DOHH2 (cell line): ENCODE results near the gene LUC7L3.

ENCODE experiments used
- H3F3A ChIP-seq: fragments of 200-600 bp; sonication (generic), shearing (Covaris generic); 2 replicates; pipeline ENCODE4 v1.6.0; 2016; ENCODE audit warnings: antibody characterized with exemption, mild to moderate bottlenecking; ENCODE audit not compliant: control insufficient read depth, insufficient read depth
- H3K27ac ChIP-seq: fragments of 200-600 bp; sonication (generic); 2 replicates; pipeline ENCODE4 v1.5.1; 2014; ENCODE audit warnings: low read depth, mild to moderate bottlenecking, low read length, moderate library complexity
- H3K27me3 ChIP-seq: fragments of 200-600 bp; sonication (generic); 2 replicates; pipeline ENCODE4 v1.6.1; 2014; ENCODE audit warnings: mild to moderate bottlenecking, low read length, mixed read lengths; ENCODE audit not compliant: control insufficient read depth
- H3K36me3 ChIP-seq: fragments of 200-600 bp; sonication (generic); 2 replicates; pipeline ENCODE4 v1.6.1; 2014; ENCODE audit warnings: mild to moderate bottlenecking, low read length, moderate library complexity, mixed read lengths; ENCODE audit not compliant: control insufficient read depth
- H3K4me1 ChIP-seq: fragments of 200-600 bp; sonication (generic); 2 replicates; pipeline ENCODE4 v1.6.1; 2014; ENCODE audit warnings: mild to moderate bottlenecking, low read length, mixed read lengths; ENCODE audit not compliant: control insufficient read depth
- H3K4me2 ChIP-seq: fragments of 200-600 bp; sonication (generic); 2 replicates; pipeline ENCODE4 v1.6.0; 2014; ENCODE audit warnings: mild to moderate bottlenecking, low read length, moderate library complexity
- H3K4me3 ChIP-seq: fragments of 200-600 bp; sonication (generic); 2 replicates; pipeline ENCODE4 v1.5.1; 2014; ENCODE audit warnings: mild to moderate bottlenecking, low read length, mixed read lengths
- H3K79me2 ChIP-seq: fragments of 200-600 bp; sonication (generic); 2 replicates; pipeline ENCODE4 v1.6.1; 2014; ENCODE audit warnings: mild to moderate bottlenecking, low read length, mixed read lengths; ENCODE audit not compliant: control insufficient read depth
- H3K9me2 ChIP-seq: fragments of 200-600 bp; sonication (generic); replicated peaks from 2 replicates; pipeline ENCODE4 v1.6.1; 2014; ENCODE audit warnings: mild to moderate bottlenecking, low read length, mixed read lengths; ENCODE audit not compliant: control insufficient read depth
- H3K9me3 ChIP-seq: fragments of 200-600 bp; sonication (generic); 2 replicates; pipeline ENCODE4 v1.6.1; 2014; ENCODE audit warnings: antibody characterized with exemption, low read length, mixed read lengths; ENCODE audit not compliant: control insufficient read depth, insufficient read depth
- H4K20me1 ChIP-seq: fragments of 200-600 bp; sonication (generic); 2 replicates; pipeline ENCODE4 v1.6.0; 2014; ENCODE audit warnings: low read depth, mild to moderate bottlenecking, antibody characterized with exemption, low read length, moderate library complexity; ENCODE audit not compliant: control insufficient read depth, insufficient read depth
- EZH2phosphoT487 ChIP-seq: fragments of 200-600 bp; sonication (generic); IDR thresholded peaks from 2 replicates; pipeline ENCODE4 v1.6.1; 2017; ENCODE audit warnings: borderline replicate concordance, mild to moderate bottlenecking, antibody characterized with exemption, low read length, moderate library complexity, mixed read lengths
- TF ChIP-seq, protein P1 (sequence below): fragments of 200-600 bp; sonication (generic); IDR thresholded peaks from one replicate; pipeline ENCODE4 v1.5.1; 2014; ENCODE audit warnings: antibody characterized with exemption, mild to moderate bottlenecking, low read depth, low read length; ENCODE audit not compliant: poor library complexity, severe bottlenecking

LUC7L3 gene

DNA sequence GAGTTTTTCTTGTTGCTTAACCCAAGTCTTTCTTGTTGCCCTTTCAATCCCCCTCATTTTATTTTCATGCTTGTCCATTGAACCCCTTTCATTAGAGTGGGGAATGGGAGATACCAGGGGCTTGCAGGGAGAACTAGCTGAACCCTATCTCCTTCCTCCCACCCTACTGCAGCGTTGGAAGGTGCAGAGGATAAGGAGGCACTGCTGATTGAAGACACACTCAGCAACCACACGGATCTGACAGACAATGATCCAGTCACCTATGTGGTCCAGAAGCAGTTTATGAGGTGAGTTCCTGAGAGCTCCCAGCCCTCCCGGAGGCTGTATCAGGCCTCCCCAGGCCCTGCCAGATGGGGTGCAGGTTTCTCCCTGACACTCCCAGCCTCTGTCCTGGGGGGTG, 44.2 kb upstream of the LUC7L3 start:
- Histone ChIP-seq H3K9me2 (no peaks in the 10 kb centered on the region), H3K9me3 (no peaks in the 10 kb centered on the region)

DNA sequence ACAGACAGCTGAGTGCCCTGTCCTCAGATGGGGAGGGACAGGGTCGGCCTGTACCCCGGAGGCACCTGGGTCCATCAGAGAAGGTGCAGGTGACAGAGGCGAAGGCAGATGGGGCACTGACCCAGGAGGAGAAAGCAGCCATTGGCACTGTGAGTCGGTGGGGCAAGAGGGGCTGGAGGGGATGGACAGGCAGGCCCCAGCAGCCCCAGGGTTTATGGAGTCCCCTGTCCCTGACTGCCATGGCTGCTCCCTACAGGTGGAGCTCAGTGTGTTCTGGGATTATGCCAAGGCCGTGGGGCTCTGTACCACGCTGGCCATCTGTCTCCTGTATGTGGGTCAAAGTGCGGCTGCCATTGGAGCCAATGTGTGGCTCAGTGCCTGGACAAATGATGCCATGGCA, 43.8 kb upstream of the LUC7L3 start:
- Histone ChIP-seq H3K4me1 (no peaks in the 10 kb centered on the region), H3K9me2 (no peaks in the 10 kb centered on the region), H3K4me3 (no peak overlapping the region), H3K9me3 (no peaks in the 10 kb centered on the region), H3K4me2 (no peak overlapping the region), H3K79me2 (no peaks in the 10 kb centered on the region), H3K36me3 (no peaks in the 10 kb centered on the region), H3K27ac (no peak overlapping the region), H4K20me1 (no peaks in the 10 kb centered on the region), H3K27me3 (peaks cover 11% of the 10 kb centered on the region), H3F3A (no peaks in the 10 kb centered on the region)
- TF ChIP-seq EZH2phosphoT487: no peak

More for the DNA sequence above, 44.2 kb upstream of the LUC7L3 start:
- Histone ChIP-seq H3K27ac (no peak overlapping the region), H3K4me2 (no peak overlapping the region), H3K79me2 (no peaks in the 10 kb centered on the region), H3K36me3 (no peaks in the 10 kb centered on the region), H3K27me3 (peaks cover 6% of the 10 kb centered on the region), H3K4me3 (no peak overlapping the region), H3F3A (no peaks in the 10 kb centered on the region), H4K20me1 (no peaks in the 10 kb centered on the region), H3K4me1 (no peaks in the 10 kb centered on the region)
- TF ChIP-seq, protein P1, sequence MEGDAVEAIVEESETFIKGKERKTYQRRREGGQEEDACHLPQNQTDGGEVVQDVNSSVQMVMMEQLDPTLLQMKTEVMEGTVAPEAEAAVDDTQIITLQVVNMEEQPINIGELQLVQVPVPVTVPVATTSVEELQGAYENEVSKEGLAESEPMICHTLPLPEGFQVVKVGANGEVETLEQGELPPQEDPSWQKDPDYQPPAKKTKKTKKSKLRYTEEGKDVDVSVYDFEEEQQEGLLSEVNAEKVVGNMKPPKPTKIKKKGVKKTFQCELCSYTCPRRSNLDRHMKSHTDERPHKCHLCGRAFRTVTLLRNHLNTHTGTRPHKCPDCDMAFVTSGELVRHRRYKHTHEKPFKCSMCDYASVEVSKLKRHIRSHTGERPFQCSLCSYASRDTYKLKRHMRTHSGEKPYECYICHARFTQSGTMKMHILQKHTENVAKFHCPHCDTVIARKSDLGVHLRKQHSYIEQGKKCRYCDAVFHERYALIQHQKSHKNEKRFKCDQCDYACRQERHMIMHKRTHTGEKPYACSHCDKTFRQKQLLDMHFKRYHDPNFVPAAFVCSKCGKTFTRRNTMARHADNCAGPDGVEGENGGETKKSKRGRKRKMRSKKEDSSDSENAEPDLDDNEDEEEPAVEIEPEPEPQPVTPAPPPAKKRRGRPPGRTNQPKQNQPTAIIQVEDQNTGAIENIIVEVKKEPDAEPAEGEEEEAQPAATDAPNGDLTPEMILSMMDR: no peak
- no peak for TF ChIP-seq EZH2phosphoT487

DNA sequence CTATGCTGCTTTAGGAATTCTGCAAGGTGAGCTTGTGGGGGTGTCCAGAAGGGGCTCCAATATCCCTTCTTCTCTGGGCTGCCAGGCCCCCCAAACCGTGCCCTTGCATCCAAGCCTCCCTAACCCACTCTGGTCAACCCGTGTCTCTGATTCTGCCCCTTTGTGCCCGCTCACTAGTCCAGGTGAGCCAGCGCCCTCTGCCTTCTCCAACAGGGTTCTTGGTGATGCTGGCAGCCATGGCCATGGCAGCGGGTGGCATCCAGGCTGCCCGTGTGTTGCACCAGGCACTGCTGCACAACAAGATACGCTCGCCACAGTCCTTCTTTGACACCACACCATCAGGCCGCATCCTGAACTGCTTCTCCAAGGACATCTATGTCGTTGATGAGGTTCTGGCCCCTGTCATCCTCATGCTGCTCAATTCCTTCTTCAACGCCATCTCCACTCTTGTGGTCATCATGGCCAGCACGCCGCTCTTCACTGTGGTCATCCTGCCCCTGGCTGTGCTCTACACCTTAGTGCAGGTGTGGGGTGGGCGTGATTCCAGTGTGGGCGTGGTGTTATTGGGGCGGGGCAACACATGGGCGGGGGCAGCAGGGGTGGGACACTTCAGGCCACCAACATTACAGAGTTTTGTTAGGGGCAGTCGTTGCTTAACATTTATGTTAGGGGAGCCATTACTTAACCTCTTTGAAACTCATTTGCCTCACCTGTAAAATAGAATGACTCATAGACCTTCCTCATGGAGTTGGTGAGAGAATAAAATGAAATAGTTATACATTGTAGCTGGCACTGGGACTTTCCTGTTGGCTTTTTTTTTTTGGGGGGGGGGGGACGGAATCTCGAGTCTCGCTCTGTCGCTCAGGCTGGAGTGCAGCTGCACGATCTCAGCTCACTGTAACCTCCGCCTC, 43.1 kb upstream of the LUC7L3 start:
- Histone ChIP-seq H3K4me1 (no peaks in the 10 kb centered on the region), H3K79me2 (no peaks in the 10 kb centered on the region), H3K27me3 (peaks cover 17% of the 10 kb centered on the region), H3K4me2 (no peak overlapping the region), H4K20me1 (no peaks in the 10 kb centered on the region), H3K4me3 (no peak overlapping the region), H3K27ac (no peak overlapping the region), H3K9me2 (no peaks in the 10 kb centered on the region), H3K36me3 (no peaks in the 10 kb centered on the region), H3F3A (no peaks in the 10 kb centered on the region), H3K9me3 (no peaks in the 10 kb centered on the region)
- TF ChIP-seq, protein P1: no peak
- no peak for TF ChIP-seq EZH2phosphoT487

DNA sequence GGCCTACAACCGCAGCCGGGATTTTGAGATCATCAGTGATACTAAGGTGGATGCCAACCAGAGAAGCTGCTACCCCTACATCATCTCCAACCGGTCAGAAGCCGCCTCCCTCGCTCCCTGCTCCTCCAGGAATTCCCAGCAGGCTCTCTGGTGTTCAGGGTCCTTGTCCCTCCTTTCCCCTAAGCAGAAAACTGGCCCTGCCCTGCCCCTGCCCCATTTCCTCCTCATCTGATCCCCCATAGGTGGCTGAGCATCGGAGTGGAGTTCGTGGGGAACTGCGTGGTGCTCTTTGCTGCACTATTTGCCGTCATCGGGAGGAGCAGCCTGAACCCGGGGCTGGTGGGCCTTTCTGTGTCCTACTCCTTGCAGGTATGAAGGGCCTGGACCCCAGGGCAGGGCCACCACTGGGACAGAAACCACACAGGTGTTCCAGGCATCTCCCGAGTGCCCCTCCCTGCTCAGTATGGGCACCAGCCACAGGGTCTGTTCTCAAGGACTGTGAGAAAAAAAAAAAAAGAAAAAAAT, 41.5 kb upstream of the LUC7L3 start:
- Histone ChIP-seq H3F3A (no peaks in the 10 kb centered on the region), H3K9me3 (no peaks in the 10 kb centered on the region), H3K4me1 (no peaks in the 10 kb centered on the region), H4K20me1 (no peaks in the 10 kb centered on the region), H3K79me2 (no peaks in the 10 kb centered on the region), H3K27ac (no peak overlapping the region), H3K36me3 (no peaks in the 10 kb centered on the region), H3K4me2 (no peak overlapping the region), H3K27me3 (peaks cover 24% of the 10 kb centered on the region), H3K4me3 (no peak overlapping the region), H3K9me2 (no peaks in the 10 kb centered on the region)
- TF ChIP-seq EZH2phosphoT487: no peak
- TF ChIP-seq, protein P1: no peak
